Body of pancreas (tissue), 4 donors: ENCODE measurements around the gene PCP4. TPM values are rescaled to one million over a fixed set of nuclear protein-coding genes. Genes with fewer than 3 reads are reported as not detected.

Experiments
- ATAC-seq: fragments of 150-250 bp; one replicate; pipeline ENCODE4 v1.9.1; 2016
- DNase-seq, 4 donors: peaks; one replicate each; pipeline ENCODE4 v3.0.0-alpha.2; 2019
- H3K27ac ChIP-seq, 4 donors: fragments of 200-600 bp; sonication (generic); 1 replicate in 3 of 4; 2 replicates in 1 of 4; pipeline versions ENCODE4 v1.5.1 to v1.6.1; 2016 to 2019; ENCODE audit warnings: mild to moderate bottlenecking in 1 of 4, mixed read lengths in 1 of 4, moderate library complexity in 1 of 4
- H3K27me3 ChIP-seq, 2 donors: fragments of 200-600 bp; sonication (generic); one replicate each; pipeline ENCODE4 v1.6.0; 2016; ENCODE audit warnings: mild to moderate bottlenecking in 1 of 2
- H3K36me3 ChIP-seq, 2 donors: fragments of 200-600 bp; sonication (generic); replicated peaks in 1 of 2; 2 replicates each; pipeline ENCODE4 v1.5.1; 2016; ENCODE audit warnings: low read depth in 2 of 2; ENCODE audit not compliant: insufficient read depth in 1 of 2
- H3K4me1 ChIP-seq: fragments of 200-600 bp; sonication (generic); one replicate; pipeline ENCODE4 v1.6.0; 2016
- H3K4me3 ChIP-seq, 2 donors: fragments of 200-600 bp; sonication (generic); 1 replicate in 1 of 2; 2 replicates in 1 of 2; pipeline ENCODE4 v1.5.1; 2016 to 2019
- H3K9me3 ChIP-seq, 3 donors: fragments of 200-600 bp; sonication (generic); 1 replicate in 2 of 3; 2 replicates in 1 of 3; pipeline ENCODE4 v1.5.1; 2016
- POLR2A ChIP-seq, 3 donors: fragments of 450-650 bp; IDR thresholded peaks; one replicate each; pipeline ENCODE4 v1.6.1; 2016; ENCODE audit warnings: antibody characterized with exemption in 3 of 3, mild to moderate bottlenecking in 2 of 3
- WGBS, 2 donors: methylation state at CpG; one replicate each; pipeline ENCODE4 v1.1.5; 2017; 5-methylcytosine and 5-hydroxymethylcytosine counted together
- intact Hi-C: fragments of 100-400 bp; cut with DNase I; formaldehyde crosslinking; loops from one replicate; pipeline ENCODE4 v1.15.1; 2023
- total RNA-seq, 2 donors: library from RNA; depleted of rRNA; stranded (reverse); fragments of >200 nt; gene quantifications; one replicate each; pipeline ENCODE4 v1.1.0, GENCODE V29; 2016
- TF ChIP-seq, protein P1 (sequence below), 7 experiments: fragments of 450-650 bp in 4 of 7; fragments of 200-600 bp in 3 of 7; sonication (generic) in 3 of 7; IDR thresholded peaks; one replicate each; pipeline ENCODE4 v1.5.1; 2016 to 2019; ENCODE audit warnings: antibody characterized with exemption in 7 of 7

Gene PCP4
- total RNA-seq, 2 donors from 2014 or later, result 1.6 TPM; not detected in 1

DNA sequence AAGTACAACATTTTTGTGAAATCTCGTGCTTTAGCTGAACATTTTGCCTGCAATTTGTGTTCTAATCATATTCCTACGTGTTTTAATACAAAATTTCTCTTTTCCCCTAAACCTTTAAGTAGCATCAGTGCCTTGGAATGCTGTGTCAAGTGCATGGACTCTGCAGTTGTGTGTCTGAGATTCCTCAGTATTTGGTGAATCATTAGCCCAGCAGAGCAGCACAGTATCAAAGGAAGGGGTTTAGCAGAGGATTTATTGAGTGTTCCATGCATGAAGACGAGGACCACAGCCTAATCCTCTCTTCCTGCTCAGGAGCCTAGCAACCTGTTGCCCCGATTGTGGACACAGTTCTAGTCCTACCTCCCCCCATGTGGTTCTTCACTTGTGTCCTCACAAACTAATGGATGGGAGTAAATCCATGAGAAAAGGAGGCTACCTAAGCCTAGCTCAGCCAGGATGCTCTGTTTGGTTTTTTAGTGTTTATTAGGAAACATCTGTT, 29.3 kb upstream of the PCP4 start:
- no peak for TF ChIP-seq POLR2A (IDR thresholded peaks at IDR 0.05)
- TF ChIP-seq, protein P1, sequence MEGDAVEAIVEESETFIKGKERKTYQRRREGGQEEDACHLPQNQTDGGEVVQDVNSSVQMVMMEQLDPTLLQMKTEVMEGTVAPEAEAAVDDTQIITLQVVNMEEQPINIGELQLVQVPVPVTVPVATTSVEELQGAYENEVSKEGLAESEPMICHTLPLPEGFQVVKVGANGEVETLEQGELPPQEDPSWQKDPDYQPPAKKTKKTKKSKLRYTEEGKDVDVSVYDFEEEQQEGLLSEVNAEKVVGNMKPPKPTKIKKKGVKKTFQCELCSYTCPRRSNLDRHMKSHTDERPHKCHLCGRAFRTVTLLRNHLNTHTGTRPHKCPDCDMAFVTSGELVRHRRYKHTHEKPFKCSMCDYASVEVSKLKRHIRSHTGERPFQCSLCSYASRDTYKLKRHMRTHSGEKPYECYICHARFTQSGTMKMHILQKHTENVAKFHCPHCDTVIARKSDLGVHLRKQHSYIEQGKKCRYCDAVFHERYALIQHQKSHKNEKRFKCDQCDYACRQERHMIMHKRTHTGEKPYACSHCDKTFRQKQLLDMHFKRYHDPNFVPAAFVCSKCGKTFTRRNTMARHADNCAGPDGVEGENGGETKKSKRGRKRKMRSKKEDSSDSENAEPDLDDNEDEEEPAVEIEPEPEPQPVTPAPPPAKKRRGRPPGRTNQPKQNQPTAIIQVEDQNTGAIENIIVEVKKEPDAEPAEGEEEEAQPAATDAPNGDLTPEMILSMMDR (IDR thresholded peaks at IDR 0.05), result no peak
- intact Hi-C loops, result no loop called here
- H3K27ac ChIP-seq, result no peak overlapping the region
- WGBS, 2 donors, result 25 to 40% methylated on average over 4 of the region's 4 CpGs
- no peaks in the 10 kb centered on the region for H3K27me3 ChIP-seq
- no peaks in the 10 kb centered on the region for H3K4me1 ChIP-seq
- H3K36me3 ChIP-seq, result no peaks in the 10 kb centered on the region
- no peaks in the 10 kb centered on the region for H3K9me3 ChIP-seq
- no peak overlapping the region for H3K4me3 ChIP-seq
- DNase-seq (no peak), ATAC-seq (no peak)

DNA sequence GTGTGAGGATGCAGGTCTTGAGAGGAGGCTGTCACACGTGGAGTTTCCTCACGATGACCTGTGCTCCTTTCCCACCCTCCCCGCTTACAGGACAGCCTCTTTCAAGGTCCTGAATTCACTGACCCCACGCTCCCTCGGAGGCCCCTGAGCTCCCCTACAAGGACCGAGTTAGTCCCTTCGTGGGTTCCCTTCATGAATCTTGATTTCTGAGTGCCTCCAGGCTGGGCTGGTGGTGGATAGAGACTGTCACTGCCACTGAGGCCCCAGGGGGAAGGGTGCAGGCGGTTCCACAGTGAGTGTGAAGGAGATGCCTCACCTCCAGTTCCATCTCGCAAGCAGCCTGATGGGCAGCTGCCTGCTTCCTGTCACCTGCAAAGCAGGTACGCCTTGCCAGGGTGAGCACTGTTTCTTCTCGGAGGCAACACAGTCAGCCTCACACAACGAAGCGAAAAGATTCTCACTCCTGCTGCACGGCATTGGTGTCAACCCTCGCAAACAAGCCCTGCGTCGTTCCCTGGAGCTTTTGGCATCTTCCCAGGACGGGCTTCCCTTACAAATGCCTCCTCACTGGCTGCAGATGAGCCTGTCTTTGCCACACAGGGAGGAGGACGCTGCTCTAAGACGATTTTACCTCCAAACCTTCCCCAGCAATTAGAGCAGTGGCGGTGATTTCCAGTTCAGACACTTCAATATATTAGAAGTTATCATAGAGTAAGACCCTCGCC, 26.7 kb upstream of the PCP4 start:
- no peak for ATAC-seq
- Histone ChIP-seq H3K9me3 (no peaks in the 10 kb centered on the region), H3K36me3 (no peaks in the 10 kb centered on the region), H3K4me1 (no peaks in the 10 kb centered on the region), H3K27ac (no peak overlapping the region), H3K4me3 (no peak overlapping the region), H3K27me3 (no peaks in the 10 kb centered on the region)
- WGBS, 2 donors, result 56 to 57% methylated on average over 22 of the region's 22 CpGs
- TF ChIP-seq POLR2A (IDR thresholded peaks at IDR 0.05), result no peak
- TF ChIP-seq, protein P1 (IDR thresholded peaks at IDR 0.05), result no peak
- intact Hi-C loops, result no loop called here
- no peak for DNase-seq

DNA sequence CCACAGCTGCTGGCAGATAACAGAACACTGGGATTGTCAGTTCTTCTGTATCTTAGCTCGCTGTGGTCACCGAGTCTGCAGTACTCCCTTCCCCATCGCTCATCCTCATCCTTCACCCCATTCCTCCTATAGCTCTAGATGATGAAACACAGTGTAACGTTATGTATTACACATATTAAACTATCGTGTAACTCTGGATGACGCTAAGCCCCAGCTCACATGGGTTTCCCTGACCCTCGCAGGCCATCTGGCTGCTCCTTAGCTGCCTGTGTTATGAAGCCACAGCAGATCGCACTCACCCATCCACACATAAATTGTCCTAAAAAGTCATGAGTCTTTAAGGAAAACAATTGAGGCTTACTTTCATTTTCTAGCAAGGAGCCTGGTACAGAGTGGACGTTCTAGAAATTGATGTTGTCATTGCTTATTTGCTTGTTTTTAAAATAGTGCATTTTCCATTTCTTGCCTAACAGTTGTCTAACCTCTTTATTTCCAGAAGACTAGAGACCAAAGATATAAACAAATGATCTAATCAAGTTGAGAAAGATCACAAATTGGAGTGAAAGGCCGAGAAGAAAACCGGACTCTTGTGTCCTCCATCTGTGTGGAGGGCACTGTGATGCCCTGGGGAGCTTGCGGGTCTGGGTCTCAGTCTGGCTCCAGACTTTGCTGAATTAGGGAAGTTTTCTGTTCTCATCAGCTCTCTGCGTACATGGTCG, 24.3 kb upstream of the PCP4 start:
- DNase-seq (no peak), ATAC-seq (no peak)
- no peak overlapping the region for H3K27ac ChIP-seq
- intact Hi-C loops, result no loop called here
- no peaks in the 10 kb centered on the region for H3K27me3 ChIP-seq
- H3K4me3 ChIP-seq, result no peak overlapping the region
- no peaks in the 10 kb centered on the region for H3K36me3 ChIP-seq
- no peaks in the 10 kb centered on the region for H3K4me1 ChIP-seq
- WGBS, 2 donors, result 61 to 66% methylated on average over 14 of the region's 14 CpGs
- H3K9me3 ChIP-seq, result no peaks in the 10 kb centered on the region
- no peak for TF ChIP-seq POLR2A (IDR thresholded peaks at IDR 0.05)
- TF ChIP-seq, protein P1 (IDR thresholded peaks at IDR 0.05), result no peak

DNA sequence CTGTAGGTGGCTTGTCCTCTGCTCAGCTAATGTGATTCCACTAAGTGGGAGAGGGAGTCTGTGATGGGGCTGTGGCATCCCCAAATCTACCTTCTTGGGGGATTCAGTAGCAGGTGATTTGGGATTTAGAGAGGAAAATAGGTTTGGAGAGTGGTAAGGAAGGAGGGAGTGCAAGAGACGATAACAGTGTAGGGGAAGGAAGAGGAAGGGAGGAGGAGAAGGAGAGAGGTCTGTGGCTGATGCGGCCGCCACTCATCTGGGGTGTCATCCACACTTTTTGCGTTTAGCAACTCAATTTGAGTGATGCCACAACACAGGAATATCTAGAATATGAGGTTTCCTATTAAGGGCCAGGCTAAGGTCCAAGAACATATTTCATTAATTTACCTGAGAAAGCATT, 23.8 kb upstream of the PCP4 start:
- WGBS, 2 donors, result 58 to 78% methylated on average over 4 of the region's 4 CpGs
- no peak overlapping the region for H3K27ac ChIP-seq
- H3K27me3 ChIP-seq, result no peaks in the 10 kb centered on the region
- TF ChIP-seq, protein P1 (IDR thresholded peaks at IDR 0.05), result no peak
- no peak for TF ChIP-seq POLR2A (IDR thresholded peaks at IDR 0.05)
- intact Hi-C loops, result no loop called here
- H3K4me1 ChIP-seq, result no peaks in the 10 kb centered on the region
- H3K36me3 ChIP-seq, result no peaks in the 10 kb centered on the region
- no peak overlapping the region for H3K4me3 ChIP-seq
- H3K9me3 ChIP-seq, result no peaks in the 10 kb centered on the region
- DNase-seq, result no peak
- ATAC-seq, result no peak
